GM19455 (cell line): ENCODE results near the gene EPS8L2.

Source experiments
- ATAC-seq: cut with Tn5 transposase; IDR thresholded peaks from one replicate; pipeline ENCODE4 v1.9.1; 2021; ENCODE audit not compliant: unreplicated experiment

The EPS8L2 gene

DNA sequence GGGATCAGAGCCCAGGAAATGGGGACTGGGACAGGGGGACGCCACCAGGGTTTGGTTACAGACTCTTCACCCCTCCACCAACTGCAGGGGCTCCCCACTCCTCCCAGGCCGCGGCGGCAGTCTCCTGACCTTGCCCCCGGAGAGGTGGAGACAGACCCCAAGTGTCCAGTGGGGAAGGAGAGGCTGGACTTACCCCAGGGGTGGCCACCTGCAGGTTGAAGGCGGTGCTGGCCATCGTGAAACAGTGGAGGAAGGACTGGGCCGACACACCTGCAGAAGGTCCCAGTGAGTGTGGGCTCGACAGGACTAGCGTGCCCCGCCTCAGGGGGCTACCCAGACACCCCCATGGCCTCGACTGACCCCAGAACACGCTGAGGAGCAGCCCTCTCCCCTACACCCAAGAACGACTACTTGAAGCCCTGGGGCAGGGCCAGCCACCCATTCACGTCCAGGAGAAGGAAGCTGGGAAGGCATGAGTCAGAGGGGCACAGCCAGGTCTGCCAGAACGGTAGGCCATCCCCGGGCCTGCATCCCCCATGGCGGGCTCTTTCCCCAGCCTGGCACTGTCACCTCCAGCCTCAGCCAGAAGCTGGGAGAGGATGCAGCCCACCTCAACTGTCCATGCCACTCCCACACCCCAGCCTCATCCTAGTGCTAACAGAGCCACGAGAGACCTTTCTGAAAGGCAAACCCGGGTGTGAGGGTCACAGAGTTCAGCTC is 69.0 kb downstream of the EPS8L2 start:
- ATAC-seq: no peak

DNA sequence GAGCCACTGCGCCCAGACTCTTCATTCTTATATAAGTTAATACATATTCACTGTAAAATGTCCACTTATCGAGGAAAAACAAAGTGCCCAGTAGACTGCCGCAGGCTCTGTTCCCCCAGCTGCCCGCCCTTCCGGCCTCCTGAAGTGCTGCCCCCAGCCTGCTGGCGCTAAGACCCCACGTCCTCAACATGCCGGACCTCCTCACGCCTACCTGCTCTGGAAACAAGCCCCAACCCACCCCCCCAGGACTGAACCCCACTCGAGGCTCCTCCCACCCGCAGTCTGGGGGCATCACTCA is 70.2 kb downstream of the EPS8L2 start:
- ATAC-seq: no peak

DNA sequence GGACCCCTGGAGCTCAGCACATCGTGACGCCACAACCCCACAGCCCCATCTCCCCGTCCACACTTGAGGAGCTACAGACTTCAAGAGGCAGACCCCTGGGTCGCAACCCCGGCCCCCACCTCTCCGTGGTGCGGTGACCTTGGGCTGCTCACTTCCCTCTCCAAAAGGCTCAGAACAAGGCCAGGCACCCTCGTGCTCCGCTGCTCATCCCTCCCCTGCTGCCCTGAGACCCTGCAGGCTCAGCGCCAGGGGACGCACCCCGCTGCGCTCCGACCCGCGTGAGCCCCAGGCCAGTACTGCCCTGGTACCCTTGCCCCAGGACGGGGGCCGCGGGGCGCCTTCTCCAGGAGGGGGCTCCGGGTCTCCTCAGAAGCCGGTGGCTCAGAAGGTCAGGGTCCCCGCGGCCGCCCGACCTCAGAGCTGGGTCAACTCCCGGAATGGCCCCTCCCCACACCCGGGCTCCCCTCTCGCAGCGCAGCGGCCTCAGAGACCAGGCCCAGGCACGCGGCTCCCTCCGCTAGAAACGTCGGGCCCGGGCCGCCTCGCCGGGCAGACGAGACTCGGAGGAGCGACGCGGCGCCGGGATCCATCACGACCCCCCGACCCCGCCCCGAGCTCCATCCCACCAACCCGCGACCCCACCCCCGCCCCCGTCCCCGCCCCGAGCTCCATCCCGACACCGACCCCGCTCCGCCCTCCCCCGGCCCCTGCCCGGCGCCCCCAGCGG is 70.7 kb downstream of the EPS8L2 start:
- ATAC-seq: peak; percentile 42
